ENCODE data around the gene NCAPD3.

DNA sequence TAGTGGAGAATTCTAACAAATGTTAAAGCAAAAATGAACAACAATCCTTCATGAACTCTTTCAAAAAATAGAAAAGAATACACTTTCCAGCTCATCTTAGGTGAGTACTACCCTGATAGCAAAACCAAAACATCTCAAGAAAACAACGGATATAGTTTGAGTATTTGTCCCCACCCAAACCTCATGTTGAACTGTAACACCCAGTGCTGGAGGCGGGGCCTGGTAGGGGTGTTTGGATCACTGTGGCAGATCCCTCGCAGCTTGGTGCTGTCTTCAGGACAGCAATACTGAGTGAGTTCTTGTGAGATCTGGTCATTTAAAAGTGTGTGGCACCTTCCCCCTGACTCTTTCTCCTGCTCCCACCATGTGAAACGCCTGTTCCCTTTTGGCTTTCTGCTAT, 27.0 kb downstream of the NCAPD3 start:
- no peak for TF ChIP-seq POLR2A (IDR thresholded peaks at IDR 0.05)
- no peak for TF ChIP-seq CTCF (IDR thresholded peaks at IDR 0.05)

Measured in adrenal gland (tissue), 5 donors.